NCI-H2227 (cell line): ENCODE results near the gene SGK2.

ENCODE experiments used
- DNase-seq: peaks from one replicate; lab custom pipeline; 2025; ENCODE audit not compliant: unreplicated experiment; lab: John Stamatoyannopoulos, UW

The SGK2 gene

GRCh38 chr20:43536041-43536816 is 22.6 kb upstream of the SGK2 start:
- DNase-seq, result no peak

GRCh38 chr20:43536817-43537440 is 21.9 kb upstream of the SGK2 start:
- no peak for DNase-seq

DNA sequence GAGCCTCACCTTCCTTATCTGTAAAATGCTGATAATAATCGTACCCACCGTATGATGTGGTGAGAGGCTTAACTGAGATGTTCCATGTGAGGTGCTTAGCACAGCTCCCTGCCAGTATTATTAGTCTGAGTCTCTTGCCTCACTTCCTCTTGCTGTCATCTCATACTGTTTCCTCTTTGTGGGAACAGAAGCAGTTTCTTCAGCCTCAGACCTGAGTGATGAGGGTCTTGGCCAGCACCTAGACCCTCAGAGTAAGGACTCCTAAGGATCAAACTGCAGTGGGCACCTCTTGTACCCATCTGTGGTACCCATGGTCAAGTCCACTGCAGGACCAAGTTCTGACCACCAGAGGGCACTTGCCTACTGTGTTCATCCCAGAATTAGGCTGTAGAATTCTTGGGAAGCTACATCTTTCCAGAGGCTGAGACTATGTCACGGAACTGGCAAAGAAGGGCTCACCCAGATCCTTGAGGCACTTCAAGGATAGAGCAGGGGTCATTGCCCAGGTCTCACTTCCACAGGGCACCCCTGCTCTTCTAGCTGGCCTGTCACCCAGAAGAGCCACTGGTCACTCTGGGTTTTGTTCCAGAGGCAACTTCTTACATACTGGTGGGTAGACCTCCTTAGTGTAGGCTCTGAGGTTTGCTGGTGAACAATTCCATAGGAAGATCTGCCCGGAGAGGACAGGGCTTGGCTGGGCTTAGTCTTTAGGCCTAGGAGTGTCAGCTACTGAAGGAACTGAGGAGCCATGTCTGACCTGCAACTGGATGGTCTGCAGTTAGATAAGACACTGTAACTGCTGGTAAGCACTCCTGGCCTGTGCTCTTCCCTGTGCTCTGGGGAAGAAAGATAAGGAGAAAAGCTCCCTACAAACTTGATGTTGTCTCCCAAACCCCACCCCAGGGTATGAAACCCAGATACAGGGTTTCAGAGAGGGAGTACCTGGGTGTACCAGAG is 20.6 kb upstream of the SGK2 start:
- peak; percentile 77 for DNase-seq

DNA sequence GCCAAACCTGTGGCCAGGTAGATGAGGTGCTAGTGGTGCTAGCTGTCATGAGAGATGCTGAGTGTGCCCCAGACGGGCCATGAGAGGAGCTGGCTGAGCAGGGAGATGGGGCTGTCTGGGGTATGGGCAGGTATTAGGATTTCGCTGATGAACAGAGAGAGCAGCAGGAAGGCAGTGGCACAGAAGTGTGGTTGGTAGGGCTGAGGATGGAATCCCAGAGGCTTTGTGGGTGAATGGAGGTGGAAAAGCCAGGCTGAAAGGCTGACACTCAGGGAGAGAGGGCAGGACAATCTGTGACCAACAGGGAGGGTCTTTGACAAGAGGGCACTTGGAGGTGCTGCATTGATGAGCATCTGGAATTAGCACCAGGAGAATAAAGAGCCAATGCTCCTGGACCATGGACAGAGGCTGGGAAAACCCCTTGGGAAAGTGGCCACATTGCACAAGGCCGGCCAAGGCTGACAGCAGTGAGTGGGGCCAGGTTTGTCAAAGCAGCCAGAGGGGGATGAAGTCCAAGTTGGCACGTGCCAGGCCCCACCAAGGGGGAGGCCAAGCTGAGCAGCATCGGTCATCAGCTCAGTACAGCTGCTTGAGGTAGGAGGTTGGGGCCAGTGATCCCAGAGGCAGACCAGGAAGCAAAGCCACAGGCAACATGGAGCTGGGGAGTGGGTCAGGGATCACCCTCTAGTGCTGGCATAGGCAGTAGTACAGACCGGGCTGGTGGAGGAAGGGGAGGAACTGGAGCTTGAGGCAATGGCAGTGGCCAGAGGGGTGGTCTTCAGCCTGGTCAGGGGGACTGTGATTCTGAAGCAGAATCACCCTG is 19.7 kb upstream of the SGK2 start:
- DNase-seq, result no peak

DNA sequence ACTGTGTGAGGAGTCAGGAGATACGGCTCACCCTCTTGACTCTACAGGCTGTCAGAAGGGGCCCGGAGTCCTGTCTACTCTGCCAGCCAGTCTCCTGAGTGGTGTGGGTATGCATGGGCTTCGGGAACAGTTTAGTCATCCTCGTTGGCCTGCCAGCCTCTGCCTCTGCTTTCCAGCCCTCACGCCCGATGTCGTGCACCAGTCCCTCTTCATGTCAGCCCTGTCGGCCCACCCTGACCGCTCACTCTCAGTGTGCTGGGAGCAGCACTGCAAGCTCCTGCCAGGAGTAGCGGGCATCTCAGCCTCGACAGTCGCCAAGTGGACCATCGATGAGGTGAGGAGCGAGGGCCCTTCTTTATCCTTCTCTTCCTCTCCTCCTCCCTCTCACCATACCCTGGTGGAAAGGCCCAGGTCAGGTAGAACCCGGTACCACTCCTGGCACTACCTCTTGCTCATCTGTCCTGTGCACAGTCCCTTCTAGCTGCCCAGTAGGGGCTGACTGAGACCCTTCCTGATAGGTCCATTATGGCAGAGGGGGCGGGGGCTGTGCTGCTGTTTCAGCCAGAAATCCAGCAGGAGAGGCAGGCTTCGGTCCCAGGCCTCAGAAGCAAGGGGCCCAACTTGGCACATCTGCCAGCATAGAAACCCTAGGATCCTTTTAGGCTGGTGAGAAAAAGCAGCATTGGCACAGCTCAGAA is 18.7 kb upstream of the SGK2 start:
- no peak for DNase-seq

GRCh38 chr20:43540673-43541060 is 18.2 kb upstream of the SGK2 start:
- no peak for DNase-seq

- no peak for DNase-seq
These were observed 17.6 kb upstream of the SGK2 start for GRCh38 chr20:43541214-43541613.

GRCh38 chr20:43542161-43542560 is 16.7 kb upstream of the SGK2 start:
- no peak for DNase-seq

- no peak for DNase-seq
These were observed 16.2 kb upstream of the SGK2 start for GRCh38 chr20:43542674-43543073.

DNA sequence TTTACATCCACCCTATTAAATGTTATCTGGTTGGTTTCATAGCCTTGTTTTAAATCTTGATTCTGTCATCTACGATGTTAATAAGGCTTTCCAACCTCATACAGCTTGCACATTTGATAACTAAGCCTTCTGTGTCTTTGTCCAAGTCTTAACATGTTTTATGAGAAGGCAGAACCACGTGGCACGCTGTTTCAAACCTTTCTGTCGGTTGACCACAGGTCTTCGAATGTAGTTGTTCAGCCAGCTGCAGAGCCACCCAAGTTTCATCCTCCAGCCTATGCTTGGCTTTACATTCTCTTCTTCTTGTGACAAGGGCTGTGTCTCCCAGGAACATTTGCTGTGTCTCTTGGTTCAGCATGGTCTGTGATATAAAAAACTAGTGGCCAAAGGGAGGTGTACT is 15.7 kb upstream of the SGK2 start:
- DNase-seq, result no peak

- no peak for DNase-seq
These were observed 14.3 kb upstream of the SGK2 start for GRCh38 chr20:43544501-43544900.

- DNase-seq, result no peak
These were observed 12.8 kb upstream of the SGK2 start for GRCh38 chr20:43545837-43546578.

GRCh38 chr20:43548273-43548880 is 10.4 kb upstream of the SGK2 start:
- DNase-seq, result no peak

DNA sequence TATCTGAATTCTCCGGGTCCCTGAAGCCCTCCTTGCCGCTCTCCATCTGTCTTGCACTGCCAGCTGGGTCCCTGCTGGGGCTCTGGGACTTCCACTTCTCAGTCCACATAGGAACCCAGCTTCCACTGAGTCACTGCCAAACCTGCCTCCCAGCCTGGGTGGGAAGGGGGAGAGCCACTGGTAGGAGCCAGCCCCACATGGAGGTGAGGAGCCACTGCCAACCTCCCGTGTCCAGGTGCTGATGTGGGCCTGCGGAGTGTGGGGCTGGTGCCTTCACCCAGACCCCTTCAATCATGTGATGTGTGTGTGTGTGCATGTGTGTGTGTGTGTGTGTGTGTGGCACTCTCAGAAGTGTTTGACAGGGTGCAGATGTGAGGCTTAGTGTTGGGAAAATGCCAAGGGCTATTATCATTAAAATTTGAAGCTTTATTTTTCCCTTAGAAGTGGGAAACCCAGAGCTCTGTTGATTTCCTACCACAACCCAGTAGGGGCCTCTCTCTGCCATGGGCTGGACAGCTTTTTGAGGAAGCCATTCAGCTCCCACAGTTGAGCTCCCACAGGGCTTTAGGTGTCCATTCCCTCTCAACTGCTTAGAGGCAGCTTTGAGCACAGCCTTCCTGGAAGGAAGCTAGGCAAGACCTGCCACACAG is 9.3 kb upstream of the SGK2 start:
- DNase-seq, result peak; percentile 9

DNA sequence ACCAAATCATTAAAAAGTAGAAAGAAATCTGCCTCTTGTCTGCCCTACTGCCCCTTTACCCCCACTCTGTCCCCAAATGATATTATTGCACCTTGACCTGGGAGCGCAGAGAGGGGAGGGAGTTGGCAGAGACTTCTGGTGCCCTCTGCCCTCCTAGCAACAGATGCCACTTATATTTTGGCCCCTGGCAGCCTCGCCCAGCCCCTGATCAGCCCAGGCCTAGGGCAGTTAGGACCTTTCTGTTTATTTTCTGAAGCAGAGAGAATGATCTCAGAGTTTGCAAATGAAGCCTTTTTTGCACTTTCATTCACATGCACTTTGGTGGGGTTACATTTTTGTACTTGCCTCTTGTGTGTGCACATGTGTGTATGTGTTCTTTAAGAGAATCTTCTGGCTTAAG is 8.4 kb upstream of the SGK2 start:
- DNase-seq, result no peak

- no peak for DNase-seq
These were observed 4.5 kb upstream of the SGK2 start for GRCh38 chr20:43554369-43554768.

- DNase-seq, result no peak
These were observed 540 bp downstream of the SGK2 start for GRCh38 chr20:43559147-43559987.

GRCh38 chr20:43560974-43561373 is 2.1 kb downstream of the SGK2 start:
- DNase-seq, result no peak
